Endothelial cell of umbilical vein (primary cell): ENCODE data around the gene GOLGA8R. TPM values are rescaled to one million over a fixed set of nuclear protein-coding genes. Genes with fewer than 3 reads are reported as not detected.
"Not testable (repeated sequence)": the region's sequence is repeated elsewhere in the genome, so short reads cannot be mapped to it uniquely, and the experiment has no call there.

Experiments
- BruUV-seq: library from RNA; stranded (reverse); fragments of 400-500 nt; replicated peaks from 2 replicates; lab custom pipeline; 2021; lab: Mats Ljungman, UMichigan
- CTCF ChIA-PET: fragments of 300-600, 350-600 bp; sonication (Branson Sonifier 250); formaldehyde crosslinking; loops from one replicate; lab custom pipeline; 2021; ENCODE audit warnings: antibody characterized with exemption, inconsistent platforms; lab: Charles Lee
- POLR2A ChIA-PET: fragments of 300-600, 350-600 bp; sonication (Branson Sonifier 250); formaldehyde crosslinking; loops from one replicate; lab custom pipeline; 2021; ENCODE audit warnings: antibody characterized with exemption, inconsistent platforms; lab: Charles Lee
- DNase-seq: peaks from one replicate; pipeline ENCODE4 v3.0.0-alpha.2; 2011; ENCODE audit warnings: low read depth, low spot score
- FAIRE-seq: peaks from 2 replicates; lab custom pipeline; 2011; peaks lifted over from hg19 to GRCh38; lab: Jason Lieb, UNC
- H2AFZ ChIP-seq: 2 replicates; pipeline ENCODE4 v1.6.0; 2012; ENCODE audit warnings: low read depth, low read length, control low read depth, inconsistent platforms
- H3K27ac ChIP-seq: 2 replicates; pipeline ENCODE4 v1.5.1; 2011; ENCODE audit warnings: low read depth, mild to moderate bottlenecking, control low read depth, low read length, moderate library complexity; ENCODE audit not compliant: insufficient read depth
- H3K27me3 ChIP-seq, 2 experiments: 2 replicates each; pipeline versions ENCODE4 v1.6.0 to v1.6.1; 2011; ENCODE audit warnings: low read length in 2 of 2, mixed read lengths in 1 of 2; ENCODE audit not compliant: control insufficient read depth in 2 of 2, insufficient read depth in 2 of 2
- H3K36me3 ChIP-seq, 2 experiments: 2 replicates in 1 of 2; 3 replicates in 1 of 2; pipeline ENCODE4 v1.5.1; 2011; ENCODE audit warnings: low read length in 2 of 2, mild to moderate bottlenecking in 1 of 2, moderate library complexity in 1 of 2; ENCODE audit not compliant: control insufficient read depth in 2 of 2, insufficient read depth in 2 of 2; ENCODE audit errors: extremely low read depth in 1 of 2
- H3K4me1 ChIP-seq: 3 replicates; pipeline ENCODE4 v1.5.1; 2011; ENCODE audit warnings: mild to moderate bottlenecking, low read length; ENCODE audit not compliant: control insufficient read depth, insufficient read depth; ENCODE audit errors: extremely low read depth
- H3K4me2 ChIP-seq: 2 replicates; pipeline ENCODE4 v1.6.1; 2011; ENCODE audit warnings: low read length, control low read depth, mixed read lengths; ENCODE audit not compliant: insufficient read depth
- H3K4me3 ChIP-seq, 3 experiments: fragments of 200-600 bp in 1 of 3; sonication (generic), shearing (Covaris generic) in 1 of 3; replicated peaks in 1 of 3; 2 replicates each; pipeline ENCODE4 v1.5.1; 2011 to 2016; ENCODE audit warnings: control low read depth in 3 of 3, low read length in 3 of 3, mild to moderate bottlenecking in 2 of 3, inconsistent platforms in 1 of 3, low read depth in 1 of 3, moderate library complexity in 1 of 3; ENCODE audit not compliant: insufficient read depth in 1 of 3
- H3K79me2 ChIP-seq: 2 replicates; pipeline ENCODE4 v1.6.0; 2012; ENCODE audit warnings: low read length, inconsistent platforms; ENCODE audit not compliant: control insufficient read depth, insufficient read depth
- H3K9ac ChIP-seq: replicated peaks from 2 replicates; pipeline ENCODE3; 2011; ENCODE audit warnings: low read length, control low read depth; ENCODE audit not compliant: insufficient read depth; ENCODE audit errors: extremely low read depth
- H3K9me1 ChIP-seq: replicated peaks from 3 replicates; pipeline ENCODE4 v1.6.0; 2011; ENCODE audit warnings: mild to moderate bottlenecking, low read length; ENCODE audit not compliant: control insufficient read depth, insufficient read depth; ENCODE audit errors: extremely low read depth
- H3K9me3 ChIP-seq: replicated peaks from 2 replicates; pipeline ENCODE4 v1.5.1; 2012; ENCODE audit warnings: low read length, inconsistent platforms; ENCODE audit not compliant: control insufficient read depth, insufficient read depth
- H4K20me1 ChIP-seq: replicated peaks from 2 replicates; pipeline ENCODE3; 2011; ENCODE audit warnings: mild to moderate bottlenecking, low read length; ENCODE audit not compliant: control insufficient read depth, insufficient read depth; ENCODE audit errors: extremely low read depth
- dilution Hi-C: fragments of 300-500 bp; cut with MboI; formaldehyde crosslinking; loops from one replicate; pipeline ENCODE4 v1.15.0; 2019; ENCODE audit warnings: low sequenced_read_pairs; ENCODE audit not compliant: extremely low pct_ligation_motif_present
- intact Hi-C: fragments of 100-400 bp; cut with micrococcal nuclease; formaldehyde crosslinking; loops from one replicate; pipeline ENCODE4 v1.10.0; 2022
- polyA plus RNA-seq, 4 experiments: library from polyadenylated mRNA; depleted of rRNA in 3 of 4; stranded (reverse) in 3 of 4; unstranded in 1 of 4; fragments of >200 nt; gene quantifications; 2 replicates each; pipeline versions ENCODE4 v1.2.1 to v1.2.3, GENCODE V29; 2011 to 2012; ENCODE audit warnings: missing spikeins in 1 of 4
- total RNA-seq: library from RNA; stranded (reverse); gene quantifications from 2 replicates; pipeline ENCODE4 v1.2.3, GENCODE V29; 2021

GOLGA8R gene
- total and polyA plus RNA-seq, 2 donors (not counting 3 experiments of a cell fraction or from before 2014, with no cell fraction given) = 0.35 to 2.2 TPM

- H3K27me3 ChIP-seq, FAIRE-seq, H2AFZ ChIP-seq, H3K4me1 ChIP-seq, H3K4me2 ChIP-seq, DNase-seq, H3K36me3 ChIP-seq, H3K9me3 ChIP-seq, dilution Hi-C loops, H4K20me1 ChIP-seq, H3K9ac ChIP-seq, POLR2A ChIA-PET, intact Hi-C loops, H3K9me1 ChIP-seq, CTCF ChIA-PET, H3K4me3 ChIP-seq, H3K27ac ChIP-seq, H3K79me2 ChIP-seq, BruUV-seq: not testable (repeated sequence)
Observed at GRCh38 chr15:30368271-30368670, 45.8 kb downstream of the GOLGA8R start.

DNA sequence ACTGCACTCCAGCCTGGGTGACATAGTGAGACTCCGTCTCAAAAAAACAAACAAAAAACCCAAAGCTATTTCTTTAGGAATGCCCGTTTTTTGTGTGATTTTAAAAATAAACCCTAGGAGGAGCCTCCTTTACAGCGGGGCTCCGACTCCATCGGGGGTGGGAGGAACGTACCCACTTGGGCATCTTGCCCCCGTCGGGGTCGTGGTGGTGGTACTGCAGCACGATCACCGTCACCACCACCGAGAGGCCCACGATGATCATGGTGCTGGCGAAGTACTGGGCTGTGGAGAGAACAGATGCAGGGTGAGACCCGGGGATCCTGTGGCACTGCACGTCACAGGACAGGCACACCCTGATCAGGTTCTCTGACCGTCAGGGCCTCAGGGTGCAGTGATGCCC lies 46.8 kb downstream of the GOLGA8R start:
- H4K20me1 ChIP-seq, H3K4me1 ChIP-seq, H3K79me2 ChIP-seq, CTCF ChIA-PET, H2AFZ ChIP-seq, FAIRE-seq, H3K36me3 ChIP-seq, H3K9me3 ChIP-seq, dilution Hi-C loops, H3K27ac ChIP-seq, POLR2A ChIA-PET, BruUV-seq, intact Hi-C loops, DNase-seq, H3K9me1 ChIP-seq, H3K4me2 ChIP-seq, H3K4me3 ChIP-seq, H3K9ac ChIP-seq, H3K27me3 ChIP-seq: not testable (repeated sequence)

DNA sequence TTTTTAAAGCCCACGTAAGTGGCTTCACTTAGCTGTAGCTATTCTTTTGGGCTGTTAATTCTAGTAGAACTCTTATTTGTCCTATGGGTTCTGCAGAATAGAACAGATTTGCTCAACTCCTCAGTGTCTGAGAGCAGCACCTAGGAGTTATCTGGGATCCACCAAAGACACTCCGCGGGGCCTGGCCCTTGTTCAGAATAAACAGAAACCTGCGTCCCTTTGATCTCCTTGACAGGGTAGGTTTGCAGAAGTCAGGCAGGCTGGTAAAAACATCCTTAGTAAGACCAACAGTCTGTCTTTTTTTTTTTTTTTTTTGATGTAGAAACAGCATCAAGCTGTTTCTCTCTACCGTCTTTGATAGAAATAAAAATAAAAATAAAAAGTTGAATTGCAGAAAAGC lies 52.7 kb downstream of the GOLGA8R start:
- H3K4me2 ChIP-seq, BruUV-seq, POLR2A ChIA-PET, H3K4me3 ChIP-seq, H2AFZ ChIP-seq, H4K20me1 ChIP-seq, CTCF ChIA-PET, DNase-seq, dilution Hi-C loops, H3K27ac ChIP-seq, intact Hi-C loops, H3K9me3 ChIP-seq, H3K27me3 ChIP-seq, H3K9me1 ChIP-seq, FAIRE-seq, H3K36me3 ChIP-seq, H3K79me2 ChIP-seq, H3K4me1 ChIP-seq, H3K9ac ChIP-seq: not testable (repeated sequence)

GRCh38 chr15:30360990-30361389 lies 53.1 kb downstream of the GOLGA8R start:
- dilution Hi-C loops = not testable (repeated sequence)

More at GRCh38 chr15:30360990-30361389, 53.1 kb downstream of the GOLGA8R start:
- H3K9me1 ChIP-seq, H3K4me3 ChIP-seq, H3K79me2 ChIP-seq, H3K9me3 ChIP-seq, H3K27me3 ChIP-seq, BruUV-seq, FAIRE-seq, H3K36me3 ChIP-seq, POLR2A ChIA-PET, intact Hi-C loops, H3K4me1 ChIP-seq, H2AFZ ChIP-seq, H3K9ac ChIP-seq, H3K27ac ChIP-seq, H4K20me1 ChIP-seq, H3K4me2 ChIP-seq, CTCF ChIA-PET, DNase-seq: not testable (repeated sequence)
